Hindlimb muscle (tissue), 1 donor: ENCODE data around the gene SNRNP35. TPM values are rescaled to one million over a fixed set of nuclear protein-coding genes. Genes with fewer than 3 reads are reported as not detected.
"Not testable (repeated sequence)": the region's sequence is repeated elsewhere in the genome, so short reads cannot be mapped to it uniquely, and the experiment has no call there.

Source experiments
- DNase-seq: peaks from one replicate; pipeline ENCODE4 v3.0.0-alpha.2; 2013
- polyA plus RNA-seq: library from polyadenylated mRNA; unstranded; fragments of 120-200 nt; gene quantifications from one replicate; pipeline ENCODE4 v1.2.1, GENCODE V29; 2013; ENCODE audit not compliant: insufficient read length

The SNRNP35 gene
- polyA plus RNA-seq, 1 donor = 34.3 TPM

GRCh38 chr12:123449856-123450255, 8.1 kb upstream of the SNRNP35 start:
- no peak for DNase-seq

DNA sequence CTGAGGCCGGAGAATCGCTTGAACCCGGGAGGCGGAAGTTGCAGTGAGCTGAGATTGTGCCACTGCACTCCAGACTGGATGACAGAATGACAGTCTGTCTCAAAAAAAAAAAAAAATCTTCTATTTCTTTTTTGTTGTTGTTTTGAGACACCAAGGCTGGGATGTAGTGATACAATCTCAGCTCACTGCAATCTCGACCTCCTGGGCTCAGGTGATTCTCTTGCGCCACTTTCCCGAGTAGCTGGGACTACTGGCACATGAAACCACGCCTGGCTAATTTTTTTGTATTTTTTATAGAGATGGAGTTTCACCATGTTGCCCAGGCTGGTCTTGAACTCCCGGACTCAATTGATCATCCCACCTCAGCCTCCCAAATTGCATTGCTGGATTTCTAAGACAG, 7.3 kb upstream of the SNRNP35 start:
- DNase-seq = no peak

DNA sequence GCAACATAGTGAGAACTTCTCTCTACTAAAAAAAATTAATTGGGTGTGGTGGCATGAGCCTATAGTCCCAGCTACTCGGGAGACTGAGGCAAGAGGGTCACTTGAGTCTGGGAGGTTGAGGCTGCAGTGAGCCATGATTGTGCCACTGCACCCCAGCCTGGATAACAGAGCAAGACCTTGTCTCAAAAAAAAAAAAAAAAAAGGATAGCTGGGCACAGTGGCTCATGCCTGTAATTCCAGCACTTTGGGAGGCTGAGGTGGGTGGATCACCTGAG, 5.7 kb upstream of the SNRNP35 start:
- not testable (repeated sequence) for DNase-seq

DNA sequence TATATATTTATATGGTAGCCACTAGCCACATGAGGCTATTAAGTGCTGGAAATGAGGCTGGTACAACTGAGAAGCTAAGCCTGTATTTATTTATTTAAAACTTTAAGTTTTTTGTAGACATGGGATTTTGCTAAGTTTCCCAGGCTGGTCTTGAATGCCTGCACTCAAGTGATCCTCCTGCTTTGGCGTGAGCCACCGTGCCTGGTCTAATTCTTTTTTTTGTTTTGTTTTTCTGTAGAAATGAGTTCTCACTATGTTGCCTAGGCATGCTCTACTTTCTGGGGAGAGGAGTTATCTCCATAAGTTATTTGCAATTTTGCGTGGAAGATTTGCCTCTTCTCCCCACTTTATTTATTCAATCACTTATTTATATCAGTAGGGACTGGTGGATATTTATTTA, 4.8 kb upstream of the SNRNP35 start:
- DNase-seq = no peak

GRCh38 chr12:123463174-123463573, 5.2 kb downstream of the SNRNP35 start:
- DNase-seq = not testable (repeated sequence)

GRCh38 chr12:123465084-123465483, 7.1 kb downstream of the SNRNP35 start:
- DNase-seq = no peak

GRCh38 chr12:123468786-123469185, 10.8 kb downstream of the SNRNP35 start:
- no peak for DNase-seq

DNA sequence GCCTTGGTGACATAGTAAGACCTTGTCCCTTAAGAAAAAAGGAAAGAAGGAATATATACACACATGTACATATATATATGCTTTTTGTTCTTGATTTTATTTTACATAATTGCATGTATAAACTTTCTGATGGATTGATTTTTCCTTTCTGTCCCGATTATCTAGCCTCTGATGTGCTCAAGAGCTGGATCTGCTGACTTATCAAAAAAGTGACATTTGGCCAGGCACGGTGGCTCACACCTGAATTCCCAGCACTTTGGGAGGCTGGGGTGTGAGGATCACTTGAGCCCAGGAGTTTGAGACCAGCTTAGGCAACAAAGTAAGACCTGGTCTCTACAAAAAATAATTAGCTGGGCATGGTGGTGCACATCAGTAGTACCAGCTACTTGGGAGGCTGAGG, 12.0 kb downstream of the SNRNP35 start:
- no peak for DNase-seq

DNA sequence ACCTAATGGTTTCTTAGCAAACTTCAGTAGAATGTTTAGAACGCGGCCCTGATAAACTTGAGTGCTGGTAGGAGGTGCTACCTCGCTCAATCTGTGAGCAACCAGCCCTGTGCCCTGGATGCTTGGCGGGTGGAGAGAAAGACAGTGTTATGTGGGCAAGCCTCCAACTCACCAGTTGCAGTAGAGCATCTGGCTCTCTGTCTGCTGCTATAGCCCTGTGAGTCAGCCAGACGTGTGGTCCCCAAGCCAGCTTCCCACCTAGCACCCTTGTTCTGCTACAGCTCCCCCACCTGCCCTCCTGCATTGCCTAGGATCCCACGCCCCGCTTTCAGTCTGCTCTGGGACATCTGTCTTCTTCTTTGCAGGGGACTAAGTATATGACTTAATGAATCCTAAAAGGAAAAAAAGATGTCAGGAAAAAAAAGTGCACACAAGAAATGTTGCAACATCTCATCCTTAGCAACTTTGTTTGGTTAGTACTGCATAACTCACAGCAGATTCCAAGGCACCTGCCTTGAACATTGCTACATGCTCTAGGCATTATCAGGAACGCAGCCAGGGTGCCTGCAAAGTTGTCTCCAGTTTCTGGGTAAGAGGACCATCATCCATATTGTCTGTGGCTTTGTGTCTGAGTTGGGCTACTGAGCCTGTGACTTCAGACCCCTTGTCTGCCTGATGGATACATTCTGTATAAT, 13.6 kb downstream of the SNRNP35 start:
- DNase-seq = no peak

- no peak for DNase-seq
Measured at GRCh38 chr12:123472438-123472849, 14.5 kb downstream of the SNRNP35 start.

DNA sequence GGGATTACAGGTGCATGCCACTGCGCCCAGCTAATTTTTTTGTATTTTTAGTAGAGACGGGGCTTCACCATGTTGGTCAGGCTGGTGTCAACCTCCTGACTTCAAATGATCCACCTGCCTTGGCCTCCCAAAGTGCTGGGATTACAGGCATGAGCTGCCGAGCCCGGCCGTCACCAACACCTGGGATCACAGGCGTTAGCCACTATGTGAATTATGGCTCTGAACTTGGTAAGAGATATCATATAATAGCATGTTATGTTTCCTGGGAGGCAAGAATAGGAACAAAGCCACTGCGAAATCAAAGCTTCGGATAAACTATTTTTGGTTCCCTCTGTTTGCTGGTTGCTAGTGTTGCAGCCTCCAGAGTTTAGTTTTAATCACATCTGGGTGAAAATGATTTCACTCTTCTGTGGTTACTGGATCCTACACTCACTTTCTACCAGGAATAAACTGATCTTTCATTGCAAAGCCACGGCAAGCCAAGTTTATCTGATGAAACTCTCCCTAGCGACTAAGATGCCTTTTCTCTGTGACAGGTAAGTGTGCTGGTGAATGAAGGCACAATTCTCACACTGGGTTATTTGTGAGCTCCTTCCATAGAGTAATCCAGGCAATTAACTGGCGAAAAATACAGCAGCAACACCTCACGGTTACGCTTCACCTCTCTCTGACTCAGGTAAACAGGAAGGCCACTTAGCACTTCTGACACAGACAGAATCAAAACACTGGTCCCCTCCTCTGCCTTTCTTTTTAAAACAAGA, 16.7 kb downstream of the SNRNP35 start:
- DNase-seq = no peak

DNA sequence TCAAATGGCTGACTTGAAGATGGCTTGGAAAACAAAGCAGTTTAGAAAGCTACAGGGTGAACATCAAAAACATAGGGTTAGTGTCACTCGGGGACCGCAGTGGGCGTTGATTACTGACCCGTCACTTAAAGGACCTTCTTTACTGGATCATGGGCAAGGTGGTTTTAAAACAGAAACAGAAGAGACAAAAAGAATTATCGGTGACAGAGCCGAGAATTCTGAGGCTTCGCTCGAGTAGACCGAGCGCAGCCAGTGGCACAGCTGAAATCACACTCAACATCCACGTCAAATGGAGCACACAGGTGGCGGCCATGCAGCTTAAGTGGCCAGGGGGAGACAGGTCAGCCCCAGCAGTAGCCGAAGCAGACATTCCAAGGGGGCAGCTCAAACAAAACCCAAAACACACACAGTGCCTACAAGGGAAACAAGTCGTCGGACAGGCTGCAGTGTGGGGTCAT, 17.3 kb downstream of the SNRNP35 start:
- no peak for DNase-seq

GRCh38 chr12:123478069-123478468, 20.1 kb downstream of the SNRNP35 start:
- no peak for DNase-seq

DNA sequence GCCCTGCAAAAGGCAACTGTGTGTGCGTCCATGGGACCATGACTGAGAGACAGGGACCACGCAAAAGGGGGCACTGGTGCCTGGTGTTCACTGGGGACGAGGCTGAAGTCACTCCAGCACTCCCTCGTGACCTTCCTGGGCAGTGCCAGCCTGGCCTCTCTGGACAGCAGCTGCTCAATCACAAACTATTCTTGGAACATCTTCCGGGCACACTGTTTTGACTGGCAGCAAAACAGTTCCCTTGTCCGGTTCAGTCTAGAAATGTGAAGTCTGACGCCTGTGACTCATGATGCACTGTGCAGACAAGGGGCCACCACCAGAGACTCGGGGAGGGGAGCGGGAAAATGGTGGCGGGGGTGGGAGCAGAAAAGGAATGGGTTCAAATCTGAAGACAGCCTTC, 20.8 kb downstream of the SNRNP35 start:
- DNase-seq = no peak

DNA sequence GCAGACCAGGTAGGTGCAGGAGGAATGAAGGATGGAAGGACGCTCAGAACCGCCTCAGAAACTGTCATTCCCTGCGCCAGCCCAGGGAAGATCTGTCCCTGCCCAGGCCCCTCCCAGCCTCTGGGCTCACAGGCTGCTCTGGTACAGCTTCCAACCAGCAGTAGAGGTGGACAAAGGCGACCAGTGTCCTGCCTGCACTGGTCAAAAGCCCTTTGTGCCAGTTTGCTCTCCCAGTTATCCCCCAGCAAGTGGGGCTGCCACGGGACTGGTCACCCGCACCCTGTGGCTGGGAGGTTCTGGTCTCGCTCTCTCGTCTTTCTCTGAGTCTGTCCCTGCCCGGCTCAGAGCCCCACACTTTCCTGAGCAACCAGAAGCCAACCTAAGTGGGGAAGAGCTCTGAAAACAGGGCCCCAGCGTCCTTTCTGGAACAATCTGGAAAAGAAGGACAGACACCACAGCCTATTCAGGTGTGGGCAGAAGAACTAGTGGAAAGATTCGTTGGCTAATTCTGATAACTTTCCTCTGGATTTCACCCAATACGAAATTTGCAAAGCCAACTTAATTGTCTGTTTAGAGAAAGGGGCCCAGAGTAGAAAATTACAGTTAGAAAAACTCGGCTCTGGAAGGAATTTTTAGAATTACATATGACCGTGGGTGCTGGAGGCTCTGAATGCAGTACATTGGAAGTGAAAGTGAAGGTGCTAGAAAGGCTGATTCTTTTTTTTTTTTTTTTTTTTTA, 21.7 kb downstream of the SNRNP35 start:
- DNase-seq = no peak

DNA sequence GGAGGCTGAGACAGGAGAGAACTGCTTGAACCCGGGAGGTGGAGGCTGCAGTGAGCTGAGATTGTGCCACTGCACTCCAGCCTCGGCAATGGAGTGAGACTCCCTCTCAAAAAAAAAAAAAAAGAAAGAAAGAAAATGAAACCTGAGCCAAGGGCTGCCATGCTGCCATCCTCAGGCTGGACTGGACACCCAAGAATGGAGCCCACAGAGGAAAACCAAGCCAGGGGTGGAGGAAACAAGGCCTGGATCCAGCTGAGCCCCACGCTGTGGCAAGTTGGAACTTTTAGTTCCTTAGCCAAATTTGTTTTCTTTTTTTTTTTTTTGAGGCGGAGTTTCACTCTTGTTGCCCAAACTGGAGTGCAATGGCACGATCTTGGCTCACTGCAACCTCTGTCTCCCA, 23.3 kb downstream of the SNRNP35 start:
- DNase-seq = not testable (repeated sequence)

DNA sequence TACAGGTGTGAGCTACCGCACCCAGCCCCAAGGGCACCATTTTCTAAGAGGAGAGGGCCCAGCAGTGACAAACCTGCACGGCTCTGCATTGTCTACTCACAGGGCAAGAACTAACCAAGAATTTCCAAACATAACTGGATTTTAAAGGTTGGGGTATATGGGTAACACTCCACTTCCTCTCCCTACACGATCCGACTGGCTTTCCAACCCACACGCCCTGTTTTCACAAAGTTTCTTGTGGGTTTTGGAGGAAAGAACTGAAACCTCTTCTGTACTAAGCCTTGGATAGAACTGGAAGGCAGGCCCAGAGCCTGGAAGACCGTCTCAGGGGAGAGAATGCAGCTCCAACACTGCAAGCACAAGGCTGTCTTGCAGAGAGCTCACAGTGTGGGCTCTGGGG, 24.9 kb downstream of the SNRNP35 start:
- no peak for DNase-seq

DNA sequence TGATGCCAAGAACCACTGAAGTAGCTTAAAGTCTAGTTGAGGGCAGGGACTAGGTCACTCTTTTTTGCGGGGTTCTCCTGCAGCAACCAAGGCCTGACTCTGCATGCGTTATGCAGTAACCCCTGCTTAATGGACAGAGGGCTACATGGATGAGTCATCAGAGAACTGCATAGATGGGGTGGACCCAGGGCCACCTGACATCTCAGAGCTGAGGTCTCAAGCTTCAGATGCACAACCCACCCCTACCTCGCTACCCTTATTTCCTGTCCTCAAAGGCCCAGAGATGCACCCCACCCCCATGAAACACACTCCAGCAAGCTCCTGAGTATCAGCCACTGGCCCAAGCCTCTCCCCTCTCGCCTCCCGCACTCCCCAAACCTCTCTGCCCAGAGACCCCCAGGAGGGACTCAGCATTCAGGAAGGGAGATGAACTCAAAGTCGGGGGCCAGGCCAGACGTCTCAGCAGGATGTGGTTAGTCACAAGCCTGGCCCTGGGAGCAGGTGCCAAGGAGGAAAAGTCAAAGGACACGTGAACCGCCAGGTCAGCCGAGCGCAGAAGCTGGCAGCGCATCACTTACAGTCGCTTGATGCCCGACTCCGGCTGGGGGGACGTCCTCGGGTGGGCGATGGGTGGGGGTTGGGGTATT, 25.8 kb downstream of the SNRNP35 start:
- DNase-seq = no peak

DNA sequence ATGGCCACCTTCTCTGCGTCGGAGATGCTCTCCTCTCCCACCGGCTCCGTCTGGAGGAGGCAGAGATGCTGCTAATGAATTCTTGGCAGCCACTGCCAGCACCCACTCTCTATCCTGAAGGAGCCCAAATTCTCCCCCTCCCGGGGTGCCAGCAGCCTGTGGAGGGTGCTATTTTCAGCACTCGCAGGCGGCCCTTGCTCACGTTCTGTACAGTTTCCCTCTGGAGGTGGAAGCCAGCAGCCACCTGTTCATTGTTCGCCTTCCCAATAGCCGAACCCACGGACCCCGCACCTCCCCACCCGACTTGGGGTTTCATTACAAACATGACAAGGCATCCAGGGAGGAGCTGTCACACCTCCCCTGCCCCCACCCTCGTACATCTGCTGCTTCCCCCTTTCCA, 27.8 kb downstream of the SNRNP35 start:
- no peak for DNase-seq

DNA sequence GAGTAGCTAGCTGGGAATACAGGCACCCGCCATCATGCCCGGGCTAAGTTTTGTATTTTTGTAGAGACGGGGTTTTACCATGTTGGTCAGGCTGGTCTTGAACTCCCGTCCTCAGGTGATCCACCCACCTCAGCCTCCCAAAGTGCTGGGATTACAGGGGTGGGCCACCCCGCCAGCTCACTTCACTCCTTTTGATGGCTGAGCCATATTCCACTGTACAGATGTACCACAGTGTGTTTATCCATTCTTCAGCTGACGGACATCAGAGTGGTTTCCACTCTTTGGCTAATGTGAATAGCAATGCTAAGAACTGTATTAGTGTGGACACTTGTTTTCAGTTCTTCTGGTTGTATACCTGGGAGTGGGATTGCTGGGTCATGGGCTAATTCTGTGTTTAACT, 29.5 kb downstream of the SNRNP35 start:
- DNase-seq = no peak

DNA sequence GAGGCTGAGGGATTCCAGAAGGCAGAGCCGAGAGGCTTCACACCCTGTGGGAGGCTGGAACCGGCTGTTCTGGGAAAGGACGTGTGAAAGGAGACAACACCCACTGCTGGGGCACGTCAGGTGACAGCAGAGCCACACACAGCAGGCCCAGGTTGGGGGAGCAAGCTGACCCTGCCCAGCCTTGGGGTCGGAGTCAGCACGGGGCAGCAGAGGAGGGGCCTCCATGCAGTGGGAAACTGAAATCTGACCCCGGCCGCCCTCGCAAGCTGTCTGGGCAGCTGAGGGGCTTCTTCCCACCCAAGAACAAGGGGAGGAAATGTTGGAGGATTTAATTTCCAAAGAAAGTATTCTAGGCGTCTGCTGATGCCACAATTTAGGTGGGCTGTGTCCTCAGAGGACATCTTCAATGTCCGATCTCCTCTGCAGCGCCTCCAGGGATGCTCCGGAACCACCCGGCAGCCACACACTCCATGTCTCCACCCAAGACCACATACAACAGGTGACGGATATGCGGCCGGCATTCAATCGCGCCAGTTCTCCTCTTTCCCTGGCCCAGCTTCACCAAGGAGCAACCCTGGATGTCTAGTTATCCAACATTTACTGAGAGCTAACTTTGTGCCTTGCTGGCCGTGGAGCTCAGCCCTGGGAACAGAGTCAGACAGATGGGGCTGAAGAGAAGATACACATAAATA, 30.7 kb downstream of the SNRNP35 start:
- no peak for DNase-seq

DNA sequence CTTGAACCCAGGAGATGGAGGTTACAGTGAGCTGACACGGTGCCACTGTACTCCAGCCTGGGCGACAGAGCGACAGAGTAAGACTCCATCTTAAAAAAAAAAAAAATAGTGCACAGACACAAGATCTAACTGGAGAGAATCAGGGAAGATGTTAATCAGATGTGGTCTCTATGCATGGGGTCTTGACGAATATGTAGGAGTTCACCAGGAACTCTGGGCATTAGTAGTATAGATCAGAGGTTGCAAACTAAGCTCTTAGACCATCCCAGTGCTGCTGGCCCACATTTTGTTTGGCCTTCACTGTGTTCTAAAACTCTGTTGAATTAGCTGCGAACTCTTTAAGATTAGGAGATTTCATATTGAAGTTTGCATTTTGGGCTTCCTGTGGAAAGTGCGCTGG, 31.6 kb downstream of the SNRNP35 start:
- no peak for DNase-seq

GRCh38 chr12:123490089-123490488, 32.1 kb downstream of the SNRNP35 start:
- DNase-seq = no peak
